Measurements from ENCODE around the gene C12orf50. TPM values are rescaled to one million over a fixed set of nuclear protein-coding genes. Genes with fewer than 3 reads are reported as not detected.

Gene C12orf50
- total and polyA plus RNA-seq, 7 experiments from 2014 or later = 0.11 to 0.16 (median 0.12) TPM; not detected in 4

DNA sequence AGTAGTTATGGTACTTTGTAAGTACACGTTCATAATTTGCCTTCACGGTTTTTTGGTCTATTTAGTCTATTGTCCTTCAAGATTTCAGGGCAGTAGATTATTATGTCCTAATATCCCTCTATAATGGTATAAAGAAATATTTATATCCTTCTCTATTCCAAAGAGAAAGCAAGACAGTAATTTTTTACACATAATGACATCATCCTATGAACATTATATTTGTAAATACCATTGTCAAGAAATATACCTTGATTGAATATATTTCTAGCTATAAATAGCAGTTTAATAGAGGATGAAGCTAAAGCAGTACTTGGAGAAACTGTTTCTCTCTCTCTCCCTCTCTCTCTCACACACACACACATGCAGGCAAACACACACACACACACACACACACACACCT, 77.0 kb downstream of the C12orf50 start:
- ChIA-PET POLR2A (no interaction called here), CTCF (no interaction called here)
- no peak for ATAC-seq
- Mint-ChIP-seq H3K4me1 (no peaks in the 10 kb centered on the region), H3K9me3 (peaks cover 0 to 9% (median 0%) of the 10 kb centered on the region in 11 donors), H3K36me3 (no peaks in the 10 kb centered on the region), H3K4me3 (no peak overlapping the region), H3K27ac (no peak overlapping the region), H3K27me3 (peaks cover 0 to 6% (median 2%) of the 10 kb centered on the region in 5 donors)
- DNase-seq = no peak
- intact Hi-C loops (cut with micrococcal nuclease) = no loop called here
- Histone ChIP-seq H3K9me3 (ENCODE audit: control insufficient read depth in 2 of 3, low read length in 3 of 3) (no peaks in the 10 kb centered on the region), H3K4me1 (ENCODE audit: control insufficient read depth in 2 of 2, insufficient read depth in 2 of 2, low read length in 2 of 2) (no peaks in the 10 kb centered on the region), H3K27ac (ENCODE audit: low read depth, low read length) (no peak overlapping the region), H3K4me3 (ENCODE audit: low read length) (no peak overlapping the region), H3K27me3 (ENCODE audit: control insufficient read depth in 2 of 2, insufficient read depth in 2 of 2, low read length in 2 of 2) (no peaks in the 10 kb centered on the region), H3K36me3 (ENCODE audit: control insufficient read depth in 2 of 3, insufficient read depth in 3 of 3, low read length in 3 of 3) (no peaks in the 10 kb centered on the region)

DNA sequence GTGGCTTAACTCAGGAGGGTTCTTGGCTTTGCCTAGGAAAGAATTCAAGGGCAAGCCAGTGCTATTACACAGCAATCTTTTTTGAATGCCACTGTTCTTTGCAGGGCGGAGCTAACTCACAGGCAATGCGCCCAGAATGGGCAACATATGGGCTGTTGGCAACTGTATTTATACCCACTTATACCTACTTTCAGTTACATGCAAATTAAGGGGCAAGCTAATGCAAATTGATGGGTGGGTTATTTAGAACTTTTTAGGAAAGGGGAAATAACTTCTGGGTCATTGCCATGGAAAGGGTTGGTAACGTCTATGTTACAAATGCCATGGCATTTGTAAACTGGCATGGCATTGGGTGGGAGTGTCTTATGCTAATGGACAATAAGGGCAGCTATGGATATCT, 85.4 kb downstream of the C12orf50 start:
- no peak overlapping the region for H3K4me3 Mint-ChIP-seq
- POLR2A ChIA-PET = no interaction called here
- no peak overlapping the region for H3K4me3 ChIP-seq (ENCODE audit: low read length)
- no peaks in the 10 kb centered on the region for H3K27me3 ChIP-seq (ENCODE audit: control insufficient read depth in 2 of 2, insufficient read depth in 2 of 2, low read length in 2 of 2)
- DNase-seq = no peak
- no peaks in the 10 kb centered on the region for H3K36me3 ChIP-seq (ENCODE audit: control insufficient read depth in 2 of 3, insufficient read depth in 3 of 3, low read length in 3 of 3)
- no peak overlapping the region for H3K27ac Mint-ChIP-seq
- H3K27ac ChIP-seq (ENCODE audit: low read depth, low read length) = no peak overlapping the region
- peaks cover 0 to 7% (median 0%) of the 10 kb centered on the region in 11 donors for H3K9me3 Mint-ChIP-seq
- no peaks in the 10 kb centered on the region for H3K9me3 ChIP-seq (ENCODE audit: control insufficient read depth in 2 of 3, low read length in 3 of 3)
- intact Hi-C loops (cut with micrococcal nuclease) = no loop called here
- no peak for ATAC-seq
- H3K4me1 Mint-ChIP-seq = no peaks in the 10 kb centered on the region
- no peaks in the 10 kb centered on the region for H3K4me1 ChIP-seq (ENCODE audit: control insufficient read depth in 2 of 2, insufficient read depth in 2 of 2, low read length in 2 of 2)
- CTCF ChIA-PET = no interaction called here
- no peaks in the 10 kb centered on the region for H3K27me3 Mint-ChIP-seq
- H3K36me3 Mint-ChIP-seq = no peaks in the 10 kb centered on the region

DNA sequence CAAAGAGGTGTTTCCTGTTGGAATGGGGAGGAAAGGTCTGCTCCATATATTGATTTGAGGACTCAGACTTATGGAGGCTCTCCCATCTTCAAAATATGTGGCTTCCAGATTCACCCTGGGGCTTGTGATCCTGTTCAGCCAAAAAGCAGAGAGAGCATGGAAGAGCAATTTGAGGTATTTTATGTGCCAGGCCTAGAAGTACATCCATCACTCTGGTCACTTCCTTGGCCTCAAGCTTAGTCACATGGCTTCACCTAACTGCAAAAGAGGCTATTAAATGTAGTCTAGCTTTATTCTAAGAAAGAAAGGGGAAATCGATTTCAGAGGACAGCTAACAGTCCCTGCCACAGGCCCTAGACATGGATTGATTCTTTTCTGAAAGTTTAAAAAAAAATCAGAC, 86.2 kb downstream of the C12orf50 start:
- ChIA-PET CTCF (no interaction called here), POLR2A (no interaction called here)
- Histone ChIP-seq H3K27ac (ENCODE audit: low read depth, low read length) (no peak overlapping the region), H3K4me1 (ENCODE audit: control insufficient read depth in 2 of 2, insufficient read depth in 2 of 2, low read length in 2 of 2) (no peaks in the 10 kb centered on the region), H3K4me3 (ENCODE audit: low read length) (no peak overlapping the region), H3K36me3 (ENCODE audit: control insufficient read depth in 2 of 3, insufficient read depth in 3 of 3, low read length in 3 of 3) (no peaks in the 10 kb centered on the region), H3K9me3 (ENCODE audit: control insufficient read depth in 2 of 3, low read length in 3 of 3) (no peaks in the 10 kb centered on the region), H3K27me3 (ENCODE audit: control insufficient read depth in 2 of 2, insufficient read depth in 2 of 2, low read length in 2 of 2) (no peaks in the 10 kb centered on the region)
- Mint-ChIP-seq H3K9me3 (peaks cover 0 to 5% (median 0%) of the 10 kb centered on the region in 11 donors), H3K27ac (no peak overlapping the region), H3K4me3 (no peak overlapping the region), H3K27me3 (no peaks in the 10 kb centered on the region), H3K4me1 (no peaks in the 10 kb centered on the region), H3K36me3 (no peaks in the 10 kb centered on the region)
- intact Hi-C loops (cut with micrococcal nuclease) = no loop called here
- ATAC-seq (no peak), DNase-seq (no peak)

DNA sequence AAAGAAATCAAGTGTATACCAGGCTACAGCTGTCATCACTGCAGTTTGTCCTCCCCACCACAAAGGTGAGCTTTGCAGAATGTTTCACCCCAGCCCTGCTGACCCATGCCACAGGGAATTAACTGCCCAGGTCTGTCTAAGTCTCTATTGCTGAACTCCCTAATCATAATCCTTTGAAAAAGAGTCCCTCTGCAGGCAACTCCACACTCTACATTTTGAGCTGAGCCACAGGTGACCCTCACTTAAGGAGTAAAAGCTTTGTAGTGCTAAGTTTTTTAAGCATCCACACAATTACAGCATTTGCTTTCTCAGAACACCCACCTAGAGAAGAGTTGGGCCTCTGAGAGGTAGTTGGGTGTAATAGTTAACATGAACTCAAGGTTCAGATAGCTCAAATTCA, 90.0 kb downstream of the C12orf50 start:
- ChIA-PET CTCF (interaction anchor here (0.6 kb wide), 1 partner anchor 25 kb away, joined by 5 read pairs; no protein-coding TSS in a partner anchor), POLR2A (no interaction called here)
- DNase-seq (no peak), ATAC-seq (no peak)
- peaks cover 0 to 16% (median 8%) of the 10 kb centered on the region in 11 donors for H3K9me3 Mint-ChIP-seq
- H3K27ac ChIP-seq (ENCODE audit: low read depth, low read length) = no peak overlapping the region
- no peak overlapping the region for H3K27ac Mint-ChIP-seq
- no peaks in the 10 kb centered on the region for H3K4me1 Mint-ChIP-seq
- H3K36me3 ChIP-seq (ENCODE audit: control insufficient read depth in 2 of 3, insufficient read depth in 3 of 3, low read length in 3 of 3) = no peaks in the 10 kb centered on the region
- peaks cover 0 to 6% (median 0%) of the 10 kb centered on the region in 5 donors for H3K36me3 Mint-ChIP-seq
- no peaks in the 10 kb centered on the region for H3K9me3 ChIP-seq (ENCODE audit: control insufficient read depth in 2 of 3, low read length in 3 of 3)
- H3K4me3 Mint-ChIP-seq = no peak overlapping the region
- H3K27me3 Mint-ChIP-seq = peaks cover 0 to 2% (median 0%) of the 10 kb centered on the region in 5 donors
- H3K4me1 ChIP-seq (ENCODE audit: control insufficient read depth in 2 of 2, insufficient read depth in 2 of 2, low read length in 2 of 2) = no peaks in the 10 kb centered on the region
- no peaks in the 10 kb centered on the region for H3K27me3 ChIP-seq (ENCODE audit: control insufficient read depth in 2 of 2, insufficient read depth in 2 of 2, low read length in 2 of 2)
- no peak overlapping the region for H3K4me3 ChIP-seq (ENCODE audit: low read length)
- intact Hi-C loops (cut with micrococcal nuclease) = no loop called here

DNA sequence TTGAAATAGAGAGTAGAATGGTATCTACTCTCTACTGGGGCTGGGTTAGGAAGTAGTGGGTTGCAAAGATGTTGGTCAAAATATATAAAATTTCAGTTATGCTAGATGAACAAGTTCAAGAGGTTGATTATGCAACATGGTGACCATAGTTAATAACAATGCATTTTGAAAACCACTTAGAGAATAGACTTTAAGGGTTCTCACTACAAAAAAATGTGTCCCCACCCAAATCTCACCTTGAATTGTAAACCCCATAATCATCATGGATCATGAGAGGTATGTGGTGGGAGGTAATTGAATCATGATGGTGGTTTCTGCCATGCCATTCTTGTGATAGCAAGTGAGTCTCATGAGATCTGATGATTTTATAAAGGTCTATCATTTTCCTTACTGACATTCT, 94.0 kb downstream of the C12orf50 start:
- Histone ChIP-seq H3K4me1 (ENCODE audit: control insufficient read depth in 2 of 2, insufficient read depth in 2 of 2, low read length in 2 of 2) (no peaks in the 10 kb centered on the region), H3K9me3 (ENCODE audit: control insufficient read depth in 2 of 3, low read length in 3 of 3) (no peaks in the 10 kb centered on the region), H3K4me3 (ENCODE audit: low read length) (no peak overlapping the region), H3K27ac (ENCODE audit: low read depth, low read length) (no peak overlapping the region), H3K27me3 (ENCODE audit: control insufficient read depth in 2 of 2, insufficient read depth in 2 of 2, low read length in 2 of 2) (no peaks in the 10 kb centered on the region), H3K36me3 (ENCODE audit: control insufficient read depth in 2 of 3, insufficient read depth in 3 of 3, low read length in 3 of 3) (no peaks in the 10 kb centered on the region)
- Mint-ChIP-seq H3K27me3 (peaks cover 0 to 7% (median 5%) of the 10 kb centered on the region in 5 donors), H3K36me3 (peaks cover 0 to 6% (median 0%) of the 10 kb centered on the region in 5 donors), H3K27ac (no peak overlapping the region), H3K9me3 (peaks cover 0 to 16% (median 8%) of the 10 kb centered on the region in 11 donors), H3K4me1 (no peaks in the 10 kb centered on the region), H3K4me3 (no peak overlapping the region)
- ATAC-seq (no peak), DNase-seq (no peak)
- intact Hi-C loops (cut with micrococcal nuclease) = no loop called here
- CTCF ChIA-PET = no interaction called here
- POLR2A ChIA-PET = no interaction called here

DNA sequence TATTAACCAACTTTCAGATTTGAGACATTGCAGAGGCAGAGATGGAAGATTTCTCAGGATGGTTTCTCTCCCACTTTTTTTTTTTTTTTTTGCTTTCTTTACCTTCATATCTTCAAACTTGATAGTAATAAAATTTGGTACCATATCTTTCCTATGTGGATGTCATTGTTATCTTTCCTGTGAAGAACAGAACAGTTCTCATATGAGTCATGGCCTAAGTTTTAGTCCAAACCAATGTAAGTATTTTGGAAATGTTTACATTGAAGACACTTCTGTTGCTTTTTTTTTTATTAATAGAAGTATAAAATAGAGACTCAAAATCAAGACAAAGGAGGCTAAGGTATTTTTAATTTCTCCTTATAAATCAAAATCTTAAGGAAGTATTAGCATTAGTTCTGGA, 95.2 kb downstream of the C12orf50 start:
- Mint-ChIP-seq H3K4me1 (no peaks in the 10 kb centered on the region), H3K27ac (no peak overlapping the region), H3K9me3 (peaks cover 0 to 16% (median 8%) of the 10 kb centered on the region in 11 donors), H3K27me3 (peaks cover 0 to 7% (median 5%) of the 10 kb centered on the region in 5 donors), H3K4me3 (no peak overlapping the region), H3K36me3 (peaks cover 0 to 6% (median 0%) of the 10 kb centered on the region in 5 donors)
- intact Hi-C loops (cut with micrococcal nuclease) = no loop called here
- ChIA-PET CTCF (no interaction called here), POLR2A (no interaction called here)
- H3K36me3 ChIP-seq (ENCODE audit: control insufficient read depth in 2 of 3, insufficient read depth in 3 of 3, low read length in 3 of 3) = no peaks in the 10 kb centered on the region
- ATAC-seq (no peak), DNase-seq (no peak)
- H3K4me3 ChIP-seq (ENCODE audit: low read length) = no peak overlapping the region
- no peaks in the 10 kb centered on the region for H3K4me1 ChIP-seq (ENCODE audit: control insufficient read depth in 2 of 2, insufficient read depth in 2 of 2, low read length in 2 of 2)
- H3K9me3 ChIP-seq (ENCODE audit: control insufficient read depth in 2 of 3, low read length in 3 of 3) = no peaks in the 10 kb centered on the region
- H3K27ac ChIP-seq (ENCODE audit: low read depth, low read length) = no peak overlapping the region
- H3K27me3 ChIP-seq (ENCODE audit: control insufficient read depth in 2 of 2, insufficient read depth in 2 of 2, low read length in 2 of 2) = no peaks in the 10 kb centered on the region

DNA sequence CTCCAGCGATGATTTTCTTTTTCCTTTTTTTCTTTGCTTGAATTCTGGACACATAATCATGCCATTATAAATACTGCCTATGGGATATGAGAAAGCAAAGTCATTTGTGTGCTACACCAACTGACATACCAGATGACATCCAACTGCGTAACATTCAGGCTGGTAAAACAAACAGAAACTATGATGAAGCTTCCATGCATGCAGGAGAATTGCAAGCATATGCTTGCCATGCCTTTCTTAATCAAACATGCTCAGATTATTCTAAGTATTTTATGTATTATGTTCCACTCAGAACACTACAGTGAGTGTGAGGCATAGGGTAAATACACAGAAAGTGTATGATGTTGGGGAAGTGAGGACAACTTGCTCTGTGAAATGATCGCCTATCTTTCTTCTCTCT, 97.4 kb downstream of the C12orf50 start:
- Histone ChIP-seq H3K4me1 (ENCODE audit: control insufficient read depth in 2 of 2, insufficient read depth in 2 of 2, low read length in 2 of 2) (no peaks in the 10 kb centered on the region), H3K36me3 (ENCODE audit: control insufficient read depth in 2 of 3, insufficient read depth in 3 of 3, low read length in 3 of 3) (no peaks in the 10 kb centered on the region), H3K9me3 (ENCODE audit: control insufficient read depth in 2 of 3, low read length in 3 of 3) (no peaks in the 10 kb centered on the region), H3K27ac (ENCODE audit: low read depth, low read length) (no peak overlapping the region), H3K4me3 (ENCODE audit: low read length) (no peak overlapping the region), H3K27me3 (ENCODE audit: control insufficient read depth in 2 of 2, insufficient read depth in 2 of 2, low read length in 2 of 2) (no peaks in the 10 kb centered on the region)
- DNase-seq (no peak), ATAC-seq (no peak)
- Mint-ChIP-seq H3K36me3 (peaks cover 0 to 6% (median 0%) of the 10 kb centered on the region in 5 donors), H3K4me1 (no peaks in the 10 kb centered on the region), H3K9me3 (peaks cover 0 to 24% (median 8%) of the 10 kb centered on the region in 11 donors), H3K4me3 (no peak overlapping the region), H3K27ac (no peak overlapping the region), H3K27me3 (peaks cover 0 to 7% (median 5%) of the 10 kb centered on the region in 5 donors)
- ChIA-PET POLR2A (no interaction called here), CTCF (no interaction called here)
- intact Hi-C loops (cut with micrococcal nuclease) = no loop called here
